Tibial nerve (tissue), 4 donors: ENCODE measurements around the gene DENND2C.

Experiments used
- CTCF ChIP-seq, 5 experiments: fragments of 200-600 bp in 3 of 5; fragments of 450-650 bp in 2 of 5; sonication (generic) in 3 of 5; IDR thresholded peaks; one replicate each; pipeline ENCODE4 v1.5.1; 2016 to 2019; ENCODE audit warnings: antibody characterized with exemption in 5 of 5, mild to moderate bottlenecking in 3 of 5, moderate library complexity in 2 of 5
- EP300 ChIP-seq, 2 donors: sonication (generic); formaldehyde crosslinking; IDR thresholded peaks; one replicate each; pipeline ENCODE4 v1.6.1; 2017; ENCODE audit warnings: antibody characterized with exemption in 2 of 2, mild to moderate bottlenecking in 1 of 2
- POLR2A ChIP-seq, 2 donors: fragments of 450-650 bp; IDR thresholded peaks; one replicate each; pipeline ENCODE4 v1.6.1; 2017; ENCODE audit warnings: antibody characterized with exemption in 2 of 2, mild to moderate bottlenecking in 2 of 2, moderate library complexity in 2 of 2

- TF ChIP-seq CTCF (IDR thresholded peaks at IDR 0.05) (peak in 2 of 5 experiments; percentile 13 to 29), POLR2A (IDR thresholded peaks at IDR 0.05) (no peak), EP300 (IDR thresholded peaks at IDR 0.05) (no peak)
Observed at GRCh38 chr1:114671011-114671938, 1.4 kb upstream of the DENND2C start.
